Cardiac septum (tissue), 1 donor: ENCODE data around the gene TPSD1. TPM values are rescaled to one million over a fixed set of nuclear protein-coding genes. Genes with fewer than 3 reads are reported as not detected.

Source experiments
- total RNA-seq: library from RNA; stranded (reverse); fragmentation: NEBNext Ultra II Directional; extraction: Animal tissue kit (Norgen Biotek cat#: 25700); gene quantifications from one replicate; pipeline ENCODE4 v1.2.1, GENCODE V29; 2021
- donor health status: DM: no; HTN: no; CAD: no.

TPSD1 gene
- total RNA-seq, 1 donor from 2014 or later, result not detected

Other genes with a start within 250 kb of the TPSD1 start
- gene SSTR5, start 183.3 kb upstream of the TPSD1 start, total RNA-seq, result 0.57 TPM
- gene C1QTNF8, start 159.8 kb upstream of the TPSD1 start, total RNA-seq, result not detected
- 4.7 TPM for gene CACNA1H, start 103.0 kb upstream of the TPSD1 start, total RNA-seq
- gene TPSG1, start 30.8 kb upstream of the TPSD1 start, total RNA-seq, result not detected
- gene TPSB2, start 25.9 kb upstream of the TPSD1 start, total RNA-seq, result 5.5 TPM
- 4.1 TPM for gene TPSAB1, start 15.4 kb upstream of the TPSD1 start, total RNA-seq
- 86.6 TPM for gene UBE2I, start 53.6 kb downstream of the TPSD1 start, total RNA-seq
- gene BAIAP3, start 77.6 kb downstream of the TPSD1 start, total RNA-seq, result 3.8 TPM
- 55.0 TPM for gene TSR3, start 95.8 kb downstream of the TPSD1 start, total RNA-seq
- gene GNPTG, start 95.9 kb downstream of the TPSD1 start, total RNA-seq, result 32.3 TPM
- 7.4 TPM for gene UNKL, start 158.6 kb downstream of the TPSD1 start, total RNA-seq
- 11.6 TPM for gene UQCC4, start 164.7 kb downstream of the TPSD1 start, total RNA-seq
- gene PERCC1, start 175.0 kb downstream of the TPSD1 start, total RNA-seq, result not detected
- gene CCDC154, start 188.5 kb downstream of the TPSD1 start, total RNA-seq, result 0.94 TPM
- gene CLCN7, start 219.0 kb downstream of the TPSD1 start, total RNA-seq, result 39.8 TPM
- not detected for gene PTX4, start 232.9 kb downstream of the TPSD1 start, total RNA-seq
- gene TELO2, start 237.3 kb downstream of the TPSD1 start, total RNA-seq, result 17.7 TPM